HCT116 (cell line): ENCODE results near the gene ZSCAN4.
A peak's percentile ranks its signal among the peaks of the same experiment; 100 is the strongest.

ENCODE experiments used
- CEBPB ChIP-seq: IDR thresholded peaks from 2 replicates; pipeline ENCODE4 v1.6.1; 2012; ENCODE audit warnings: low read depth
- EZH2 ChIP-seq: fragments of 200-600 bp; sonication (generic); IDR thresholded peaks from 2 replicates; pipeline ENCODE4 v1.6.1; 2017; ENCODE audit warnings: antibody characterized with exemption, mixed run types
- FOSL1 ChIP-seq: IDR thresholded peaks from 2 replicates; pipeline ENCODE4 v1.6.1; 2012; ENCODE audit warnings: low read depth
- POLR2A ChIP-seq: IDR thresholded peaks from 2 replicates; pipeline ENCODE4 v1.7.0; 2011; ENCODE audit warnings: borderline replicate concordance; ENCODE audit not compliant: insufficient read depth, insufficient read length; ENCODE audit errors: extremely low read depth
- POLR2AphosphoS5 ChIP-seq: IDR thresholded peaks from 2 replicates; pipeline ENCODE4 v1.6.1; 2011; ENCODE audit warnings: mild to moderate bottlenecking, low read depth, low read length, moderate library complexity
- SP1 ChIP-seq: IDR thresholded peaks from 2 replicates; pipeline ENCODE4 v1.6.1; 2012; ENCODE audit warnings: low read depth
- ZNF274 ChIP-seq: fragments of 200-500 bp; sonication (Bioruptor generic); IDR thresholded peaks from 2 replicates; pipeline ENCODE4 v1.6.1; 2014; ENCODE audit warnings: mild to moderate bottlenecking, low read depth, low read length, inconsistent platforms
- TF ChIP-seq, protein P1 (sequence below): IDR thresholded peaks from 2 replicates; pipeline ENCODE4 v1.6.1; 2012
- TF ChIP-seq, protein P2 (sequence below), 3 experiments: fragments of 200-600 bp in 1 of 3; sonication (generic) in 1 of 3; IDR thresholded peaks in 2 of 3; conservative IDR thresholded peaks in 1 of 3; 2 replicates each; pipeline ENCODE4 v1.5.1; 2012 to 2017; ENCODE audit warnings: low read depth in 2 of 3, low read length in 2 of 3, antibody characterized with exemption in 1 of 3, borderline replicate concordance in 1 of 3, control low read depth in 1 of 3, mild to moderate bottlenecking in 1 of 3, mixed read lengths in 1 of 3, mixed run types in 1 of 3, moderate library complexity in 1 of 3; ENCODE audit not compliant: insufficient read depth in 1 of 3

DNA sequence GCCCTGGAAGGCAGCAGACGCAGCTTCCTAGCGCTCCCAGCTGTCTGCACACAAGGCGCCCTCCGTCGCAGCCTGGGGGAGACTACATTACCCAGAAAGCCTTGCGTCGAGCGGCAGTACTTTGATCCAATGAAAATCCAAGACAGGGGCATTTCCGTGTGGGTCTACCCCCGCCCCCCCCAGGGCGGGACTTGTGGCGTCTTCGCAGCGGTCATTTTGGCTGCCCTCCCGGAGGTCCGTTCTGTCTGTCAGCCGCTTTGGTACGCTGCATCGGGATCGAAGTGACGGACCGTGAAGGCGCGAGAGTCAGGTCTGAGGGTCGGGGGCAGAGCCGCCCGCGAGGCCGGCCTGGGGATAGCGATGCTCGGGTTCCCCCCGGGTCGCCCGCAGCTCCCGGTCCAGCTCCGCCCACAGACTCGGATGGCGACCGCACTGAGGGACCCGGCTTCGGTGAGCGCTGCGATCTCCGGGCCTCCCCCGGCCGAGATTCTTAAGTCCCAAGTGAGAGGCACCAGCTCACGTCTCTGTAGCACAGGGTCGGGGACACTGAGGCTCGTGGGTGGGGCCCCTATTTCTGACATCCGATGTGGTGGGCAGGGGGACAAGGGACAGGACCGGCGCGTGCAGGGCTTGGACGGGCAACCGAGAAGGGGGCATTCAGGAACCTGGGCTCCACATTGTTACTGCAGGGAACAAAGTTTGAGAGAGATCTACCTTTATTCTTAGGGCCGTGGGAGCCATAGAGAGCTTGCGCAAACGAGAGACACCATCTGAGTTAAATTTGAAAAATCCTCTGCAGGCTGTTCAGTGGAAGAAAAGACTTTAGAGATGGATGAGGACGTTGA lies 35.5 kb upstream of the ZSCAN4 start, which contains the start of gene ZNF211:
- no peak for TF ChIP-seq POLR2A
- TF ChIP-seq, protein P1, sequence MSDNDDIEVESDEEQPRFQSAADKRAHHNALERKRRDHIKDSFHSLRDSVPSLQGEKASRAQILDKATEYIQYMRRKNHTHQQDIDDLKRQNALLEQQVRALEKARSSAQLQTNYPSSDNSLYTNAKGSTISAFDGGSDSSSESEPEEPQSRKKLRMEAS, result no peak
- TF ChIP-seq, protein P2, sequence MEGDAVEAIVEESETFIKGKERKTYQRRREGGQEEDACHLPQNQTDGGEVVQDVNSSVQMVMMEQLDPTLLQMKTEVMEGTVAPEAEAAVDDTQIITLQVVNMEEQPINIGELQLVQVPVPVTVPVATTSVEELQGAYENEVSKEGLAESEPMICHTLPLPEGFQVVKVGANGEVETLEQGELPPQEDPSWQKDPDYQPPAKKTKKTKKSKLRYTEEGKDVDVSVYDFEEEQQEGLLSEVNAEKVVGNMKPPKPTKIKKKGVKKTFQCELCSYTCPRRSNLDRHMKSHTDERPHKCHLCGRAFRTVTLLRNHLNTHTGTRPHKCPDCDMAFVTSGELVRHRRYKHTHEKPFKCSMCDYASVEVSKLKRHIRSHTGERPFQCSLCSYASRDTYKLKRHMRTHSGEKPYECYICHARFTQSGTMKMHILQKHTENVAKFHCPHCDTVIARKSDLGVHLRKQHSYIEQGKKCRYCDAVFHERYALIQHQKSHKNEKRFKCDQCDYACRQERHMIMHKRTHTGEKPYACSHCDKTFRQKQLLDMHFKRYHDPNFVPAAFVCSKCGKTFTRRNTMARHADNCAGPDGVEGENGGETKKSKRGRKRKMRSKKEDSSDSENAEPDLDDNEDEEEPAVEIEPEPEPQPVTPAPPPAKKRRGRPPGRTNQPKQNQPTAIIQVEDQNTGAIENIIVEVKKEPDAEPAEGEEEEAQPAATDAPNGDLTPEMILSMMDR (IDR thresholded peaks at IDR 0.05 in 2 of 3, conservative IDR thresholded peaks at IDR 0.05 in 1 of 3; ENCODE audit: borderline replicate concordance in 1 of 3, insufficient read depth in 1 of 3, low read depth in 2 of 3, low read length in 2 of 3), result no peak
- peak; percentile 92 for TF ChIP-seq SP1
- TF ChIP-seq CEBPB, result no peak
- TF ChIP-seq POLR2AphosphoS5, result peak; percentile 68
- no peak for TF ChIP-seq EZH2
- TF ChIP-seq ZNF274, result no peak
- no peak for TF ChIP-seq FOSL1
